ENCODE measurements around the gene ATP13A3.

- TF ChIP-seq MAZ (CRISPR knock-in tag; conservative IDR thresholded peaks at IDR 0.05 in 1 of 2, IDR thresholded peaks at IDR 0.05 in 1 of 2) = no peak
- TF ChIP-seq ZBTB43 (CRISPR knock-in tag; IDR thresholded peaks at IDR 0.05) = no peak
- TF ChIP-seq BRD4 (IDR thresholded peaks at IDR 0.05) = no peak
- TF ChIP-seq NFIX (CRISPR knock-in tag; IDR thresholded peaks at IDR 0.05; ENCODE audit: low read depth) = no peak
- no peak for TF ChIP-seq EZH2 (IDR thresholded peaks at IDR 0.05; ENCODE audit: borderline replicate concordance, low read depth, low read length)
- no peak for TF ChIP-seq CTCF (IDR thresholded peaks at IDR 0.05 in 2 of 3, conservative IDR thresholded peaks at IDR 0.05 in 1 of 3; ENCODE audit: insufficient read depth in 2 of 3, low read depth in 1 of 3, low read length in 3 of 3)
Observed at GRCh38 chr3:194355379-194355778, 131.4 kb downstream of the ATP13A3 start.
